Measurements from ENCODE around the gene CPPED1. TPM values are rescaled to one million over a fixed set of nuclear protein-coding genes. Genes with fewer than 3 reads are reported as not detected.

The CPPED1 gene
- total and polyA plus RNA-seq, 8 donors = 9.1 to 33.3 (median 9.8) TPM

DNA sequence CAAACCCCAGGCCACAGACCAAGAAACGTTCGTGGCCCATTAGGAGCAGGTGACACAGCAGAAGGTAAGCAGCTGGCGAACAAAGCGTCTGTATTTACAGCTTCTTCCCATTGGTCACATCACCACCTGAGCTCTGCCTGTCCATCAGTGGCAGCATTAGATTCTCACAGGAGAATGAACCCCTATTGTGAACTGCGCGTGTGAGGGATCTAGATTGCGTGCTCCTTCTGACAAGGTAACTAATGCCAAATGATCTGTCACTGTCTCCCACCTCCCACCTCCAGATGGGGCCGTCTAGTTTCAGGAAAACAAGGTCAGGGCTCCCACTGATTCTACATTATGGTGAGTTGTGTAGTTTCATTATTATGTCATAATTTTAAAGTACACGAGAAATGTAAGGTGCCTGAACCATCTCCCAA lies 186.3 kb downstream of the CPPED1 start:
- H3K4me1 ChIP-seq = no peaks in the 10 kb centered on the region
- no peaks in the 10 kb centered on the region for H3K27me3 ChIP-seq
- H3K4me3 ChIP-seq = no peak overlapping the region
- no peak overlapping the region for H3K27ac ChIP-seq
- TF ChIP-seq CTCF (IDR thresholded peaks at IDR 0.05) = no peak
- DNase-seq (no peak), ATAC-seq (no peak)
- no peaks in the 10 kb centered on the region for H3K36me3 ChIP-seq
- H3K9me3 ChIP-seq = no peaks in the 10 kb centered on the region
- intact Hi-C loops (cut with DNase I) = no loop called here

- no peaks in the 10 kb centered on the region for H3K36me3 ChIP-seq
- H3K4me1 ChIP-seq = no peaks in the 10 kb centered on the region
- no peak for TF ChIP-seq CTCF (IDR thresholded peaks at IDR 0.05)
- H3K4me3 ChIP-seq = no peak overlapping the region
- H3K9me3 ChIP-seq = no peaks in the 10 kb centered on the region
- intact Hi-C loops (cut with DNase I) = no loop called here
- ATAC-seq (no peak), DNase-seq (no peak)
- no peaks in the 10 kb centered on the region for H3K27me3 ChIP-seq
- no peak overlapping the region for H3K27ac ChIP-seq
These were observed 188.9 kb downstream of the CPPED1 start for GRCh38 chr16:12614662-12615278.

- Histone ChIP-seq H3K27ac (no peak overlapping the region), H3K36me3 (no peaks in the 10 kb centered on the region), H3K4me3 (no peak overlapping the region), H3K27me3 (no peaks in the 10 kb centered on the region), H3K4me1 (no peaks in the 10 kb centered on the region), H3K9me3 (no peaks in the 10 kb centered on the region)
- no peak for ATAC-seq
- intact Hi-C loops (cut with DNase I) = no loop called here
- DNase-seq = no peak
- no peak for TF ChIP-seq CTCF (IDR thresholded peaks at IDR 0.05)
These were observed 189.6 kb downstream of the CPPED1 start for GRCh38 chr16:12613992-12614661.

GRCh38 chr16:12613131-12613991 lies 190.3 kb downstream of the CPPED1 start:
- Histone ChIP-seq H3K36me3 (no peaks in the 10 kb centered on the region), H3K4me3 (no peak overlapping the region), H3K27ac (no peak overlapping the region), H3K9me3 (peaks cover 0 to under 1% of the 10 kb centered on the region in 2 donors), H3K27me3 (no peaks in the 10 kb centered on the region), H3K4me1 (no peaks in the 10 kb centered on the region)
- ATAC-seq (no peak), DNase-seq (no peak)
- no peak for TF ChIP-seq CTCF (IDR thresholded peaks at IDR 0.05)
- intact Hi-C loops (cut with DNase I) = no loop called here

DNA sequence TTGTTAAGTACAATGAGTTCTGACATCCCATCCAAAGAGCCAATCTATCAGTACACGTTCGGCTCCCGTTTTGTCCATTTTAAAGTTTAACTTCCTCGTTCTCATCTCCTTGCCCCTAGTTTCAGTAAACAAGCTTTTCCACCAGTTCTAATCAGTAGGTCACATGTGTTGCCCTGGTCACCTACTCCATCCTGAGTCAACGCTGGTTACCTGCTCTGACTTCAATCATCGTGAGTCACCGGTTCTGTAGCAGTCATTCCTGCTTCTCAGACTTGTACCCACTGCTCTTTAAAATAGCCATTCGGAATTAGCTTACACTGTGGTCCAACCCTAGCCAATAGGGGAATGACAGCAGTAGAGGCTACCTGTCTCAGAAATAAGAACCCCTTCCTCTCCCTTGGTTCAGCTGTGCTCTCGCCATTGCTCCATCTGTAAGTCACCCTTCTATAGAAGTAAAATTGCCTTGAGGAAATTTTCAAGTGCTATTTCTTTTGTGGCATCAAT lies 191.0 kb downstream of the CPPED1 start:
- peak; percentile 32 for ATAC-seq

More for the DNA sequence above, 191.0 kb downstream of the CPPED1 start:
- DNase-seq = no peak
- intact Hi-C loops (cut with DNase I) = no loop called here
- Histone ChIP-seq H3K4me3 (no peak overlapping the region), H3K9me3 (peaks cover 0 to 7% of the 10 kb centered on the region in 2 donors), H3K36me3 (no peaks in the 10 kb centered on the region), H3K27me3 (no peaks in the 10 kb centered on the region), H3K27ac (no peak overlapping the region), H3K4me1 (no peaks in the 10 kb centered on the region)
- TF ChIP-seq CTCF (IDR thresholded peaks at IDR 0.05) = no peak
